Activated CD4-positive, alpha-beta T cell treated with anti-CD3 and anti-CD28 coated beads, Interleukin-2, amount 10 ng/mL, durations not matched to agents 7 days and 5 days (primary cell): ENCODE results near the gene NMB. TPM values are rescaled to one million over a fixed set of nuclear protein-coding genes. Genes with fewer than 3 reads are reported as not detected.
"Not testable (repeated sequence)": the region's sequence is repeated elsewhere in the genome, so short reads cannot be mapped to it uniquely, and the experiment has no call there.

ENCODE experiments used
- CTCF ChIA-PET: fragments of 350-600 bp; sonication (Branson Sonifier 250); formaldehyde crosslinking; loops from one replicate; lab custom pipeline; 2021; ENCODE audit warnings: antibody characterized with exemption; lab: Charles Lee
- POLR2A ChIA-PET: fragments of 350-600 bp; sonication (Branson Sonifier 250); formaldehyde crosslinking; loops from one replicate; lab custom pipeline; 2021; ENCODE audit warnings: antibody characterized with exemption; lab: Charles Lee
- DNase-seq: peaks from one replicate; pipeline ENCODE4 v3.0.0-alpha.2; 2020
- H3K27ac Mint-ChIP-seq: one replicate; pipeline ENCODE4 v1.8.0; 2021; ENCODE audit warnings: mild to moderate bottlenecking, moderate library complexity, mixed read lengths
- H3K27me3 Mint-ChIP-seq: one replicate; pipeline ENCODE4 v1.8.0; 2021; ENCODE audit warnings: mixed read lengths
- H3K36me3 Mint-ChIP-seq: one replicate; pipeline ENCODE4 v1.8.0; 2021; ENCODE audit warnings: low read depth, mixed read lengths
- H3K4me1 Mint-ChIP-seq: one replicate; pipeline ENCODE4 v1.8.0; 2021; ENCODE audit warnings: mixed read lengths
- H3K4me3 Mint-ChIP-seq: one replicate; pipeline ENCODE4 v1.8.0; 2021; ENCODE audit warnings: mild to moderate bottlenecking, moderate library complexity, mixed read lengths
- H3K9me3 Mint-ChIP-seq: one replicate; pipeline ENCODE4 v1.8.0; 2021; ENCODE audit warnings: mixed read lengths
- total RNA-seq, 2 experiments: library from RNA; stranded (reverse); gene quantifications; one replicate each; pipeline ENCODE4 v1.2.3, GENCODE V29; 2021

NMB gene
- total RNA-seq, 2 experiments from 2014 or later, result 2.8 to 3.8 TPM

DNA sequence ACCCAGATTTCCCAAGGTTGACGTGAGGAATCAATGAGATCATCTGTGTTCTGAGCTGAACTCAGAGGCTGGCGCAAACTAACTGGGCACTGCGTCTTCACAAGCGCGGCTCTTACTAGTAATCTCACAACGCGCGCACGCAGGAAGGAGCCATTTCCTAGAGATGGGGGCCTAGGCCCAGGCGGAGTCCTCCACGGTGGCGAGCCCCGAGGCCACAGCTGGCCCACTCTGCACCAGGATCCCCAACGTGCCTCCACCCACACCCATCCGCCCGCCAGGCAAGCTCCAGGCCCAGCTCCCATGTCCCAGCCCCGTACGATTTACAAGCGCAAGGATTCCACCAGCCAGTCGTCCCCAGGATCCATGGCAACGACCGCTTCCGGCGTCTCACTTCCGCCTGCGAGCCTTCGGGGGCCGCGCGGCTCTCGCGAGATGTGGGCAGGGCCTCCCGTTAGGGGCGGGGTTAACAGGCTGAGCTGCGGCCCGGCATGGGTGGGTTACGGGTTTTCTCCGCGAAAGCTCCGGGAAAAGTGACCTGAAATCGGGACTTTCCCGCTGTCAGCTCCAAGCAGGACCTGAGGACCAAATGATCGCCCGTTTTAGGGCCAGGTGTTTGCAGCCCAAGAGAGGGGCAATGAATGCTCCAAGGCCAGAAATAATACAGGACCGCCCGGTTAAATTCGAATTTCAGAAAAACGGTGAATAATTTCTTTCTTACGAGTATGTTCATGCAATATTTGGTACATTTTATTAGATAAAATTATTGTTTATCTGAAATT lies 3.9 kb downstream of the NMB start, which contains the start of gene WDR73:
Gene WDR73, minus strand, starts transcription at position 374 of the 779 bp plus-strand sequence. Its CDS starts 9 bp downstream, at position 365.
- Mint-ChIP-seq H3K27me3 (no peaks in the 10 kb centered on the region), H3K27ac (peak within 1 kb of the TSS; percentile 89), H3K4me1 (peaks cover 48% of the 10 kb centered on the region), H3K4me3 (peak within 1 kb of the TSS; percentile 96), H3K36me3 (peaks cover 15% of the 10 kb centered on the region), H3K9me3 (no peaks in the 10 kb centered on the region)
- CTCF ChIA-PET, result interaction anchor here (0.7 to 3.5 kb wide), 13 partner anchors 11 to 100 kb away, joined by 3 to 13 read pairs (median 3); no protein-coding TSS in a partner anchor
- POLR2A ChIA-PET, result interaction anchor here (0.6 to 1.2 kb wide), 4 partner anchors 53 to 272 kb away, joined by 3 to 4 read pairs (median 4); partner anchors contain the start of gene SEC11A
- peak; percentile 98 for DNase-seq

DNA sequence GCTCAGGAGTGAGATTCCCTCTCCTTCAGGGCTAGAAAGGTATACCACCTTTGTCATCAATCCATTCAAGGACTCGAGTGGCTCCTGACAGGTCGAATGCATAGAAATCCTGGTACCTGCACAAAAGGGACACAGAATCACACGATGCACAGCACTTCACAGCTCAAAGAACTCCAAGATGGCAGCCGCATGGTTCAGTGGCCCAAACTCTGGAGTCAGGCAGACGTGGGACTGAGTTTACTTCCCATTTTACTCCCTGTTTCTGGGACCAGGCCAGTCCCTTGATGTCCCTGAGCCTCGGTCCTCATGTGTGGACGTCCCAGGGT lies 4.5 kb downstream of the NMB start:
- H3K4me1 Mint-ChIP-seq, result peaks cover 44% of the 10 kb centered on the region
- H3K9me3 Mint-ChIP-seq, result no peaks in the 10 kb centered on the region
- ChIA-PET POLR2A (interaction anchor here (0.6 to 1.2 kb wide), 4 partner anchors 52 to 136 kb away, joined by 3 to 4 read pairs (median 3); partner anchors contain the start of gene SEC11A), CTCF (interaction anchor here (0.7 to 3.5 kb wide), 13 partner anchors 10 to 95 kb away, joined by 3 to 13 read pairs (median 3); no protein-coding TSS in a partner anchor)
- H3K36me3 Mint-ChIP-seq, result peaks cover 18% of the 10 kb centered on the region
- no peak for DNase-seq
- no peaks in the 10 kb centered on the region for H3K27me3 Mint-ChIP-seq
- peak overlapping the region; percentile 96 for H3K4me3 Mint-ChIP-seq
- H3K27ac Mint-ChIP-seq, result peak overlapping the region; percentile 89

DNA sequence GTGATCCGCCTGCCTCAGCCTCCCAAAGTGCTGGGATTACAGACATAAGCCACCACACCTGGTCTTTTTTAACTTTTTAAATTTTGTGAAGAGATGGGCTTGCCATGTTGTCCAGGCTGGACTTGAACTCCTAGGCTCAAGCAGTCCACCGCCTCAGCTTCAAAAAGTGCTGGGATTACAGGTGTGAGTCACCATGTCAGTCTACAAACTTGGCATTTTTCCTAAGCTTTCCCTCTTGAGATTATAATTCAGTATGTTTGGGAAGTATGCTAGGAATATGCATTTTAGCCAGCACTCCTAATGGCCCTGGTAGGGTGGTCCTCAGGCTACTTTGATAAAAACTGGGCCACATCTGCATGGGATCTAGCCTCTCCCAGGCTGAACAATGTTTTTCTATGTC lies 8.3 kb downstream of the NMB start:
- Mint-ChIP-seq H3K27ac (no peak overlapping the region), H3K36me3 (peaks cover 43% of the 10 kb centered on the region), H3K4me1 (peaks cover 31% of the 10 kb centered on the region), H3K4me3 (no peak overlapping the region), H3K9me3 (no peaks in the 10 kb centered on the region), H3K27me3 (no peaks in the 10 kb centered on the region)
- CTCF ChIA-PET, result interaction anchor here (1.3 to 1.6 kb wide), 3 partner anchors 9 to 79 kb away, joined by 4 to 5 read pairs (median 4); no protein-coding TSS in a partner anchor
- POLR2A ChIA-PET, result no interaction called here
- DNase-seq, result no peak

DNA sequence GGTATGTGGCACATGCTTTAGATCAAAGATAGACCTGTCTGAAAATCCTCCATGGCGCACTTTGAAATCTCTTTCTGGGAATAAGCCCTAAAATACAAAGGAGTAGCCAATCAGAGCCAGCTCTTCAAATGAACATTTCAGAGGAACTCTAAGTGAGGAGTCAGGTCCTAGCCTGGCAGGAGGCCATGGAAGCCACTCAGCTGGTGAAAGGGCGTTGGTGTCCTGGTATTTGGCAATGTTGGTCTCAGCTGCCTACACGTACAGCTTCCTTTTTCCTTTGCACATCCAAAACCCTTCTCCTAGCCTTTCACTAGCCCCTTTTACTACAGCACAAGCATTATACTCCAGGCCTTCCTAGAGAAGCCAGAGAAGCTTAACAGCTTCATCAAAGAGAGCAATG lies 9.5 kb downstream of the NMB start:
- H3K36me3 Mint-ChIP-seq, result peaks cover 45% of the 10 kb centered on the region

DNA sequence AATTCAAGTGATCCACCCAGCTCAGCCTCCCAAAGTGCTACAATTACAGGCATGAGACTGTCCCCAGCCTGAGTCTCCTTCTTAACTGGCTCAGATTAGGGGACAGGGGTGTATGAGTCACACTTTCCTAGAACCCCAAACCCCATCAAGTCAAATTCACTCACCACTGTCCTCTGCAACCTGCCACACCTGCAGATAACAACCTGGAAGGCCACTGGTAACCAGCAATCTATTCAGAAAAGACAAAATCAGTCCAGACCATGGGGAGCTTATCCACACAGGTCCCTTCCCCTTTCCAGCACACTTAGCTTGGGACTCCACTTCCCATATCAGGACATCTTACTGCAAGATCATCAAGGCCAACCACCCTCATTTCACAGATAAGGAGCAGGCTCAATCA lies 10.3 kb downstream of the NMB start:
- H3K36me3 Mint-ChIP-seq, result peaks cover 51% of the 10 kb centered on the region
- H3K4me3 Mint-ChIP-seq, result no peak overlapping the region
- ChIA-PET POLR2A (interaction anchor here (0.6 kb wide), 2 partner anchors 53 to 228 kb away, joined by 3 to 7 read pairs; no protein-coding TSS in a partner anchor), CTCF (interaction anchor here (1.5 kb wide), 1 partner anchor 10 kb away, joined by 8 read pairs; no protein-coding TSS in a partner anchor)
- no peak overlapping the region for H3K27ac Mint-ChIP-seq
- no peaks in the 10 kb centered on the region for H3K27me3 Mint-ChIP-seq
- no peaks in the 10 kb centered on the region for H3K9me3 Mint-ChIP-seq
- DNase-seq, result no peak
- H3K4me1 Mint-ChIP-seq, result peaks cover 22% of the 10 kb centered on the region

More for the DNA sequence above, 9.5 kb downstream of the NMB start:
- ChIA-PET POLR2A (no interaction called here), CTCF (interaction anchor here (0.9 to 1.5 kb wide), 4 partner anchors 10 to 102 kb away, joined by 3 to 4 read pairs (median 4); no protein-coding TSS in a partner anchor)
- H3K4me3 Mint-ChIP-seq, result no peak overlapping the region
- DNase-seq, result no peak
- peaks cover 27% of the 10 kb centered on the region for H3K4me1 Mint-ChIP-seq
- no peaks in the 10 kb centered on the region for H3K27me3 Mint-ChIP-seq
- no peaks in the 10 kb centered on the region for H3K9me3 Mint-ChIP-seq
- no peak overlapping the region for H3K27ac Mint-ChIP-seq

DNA sequence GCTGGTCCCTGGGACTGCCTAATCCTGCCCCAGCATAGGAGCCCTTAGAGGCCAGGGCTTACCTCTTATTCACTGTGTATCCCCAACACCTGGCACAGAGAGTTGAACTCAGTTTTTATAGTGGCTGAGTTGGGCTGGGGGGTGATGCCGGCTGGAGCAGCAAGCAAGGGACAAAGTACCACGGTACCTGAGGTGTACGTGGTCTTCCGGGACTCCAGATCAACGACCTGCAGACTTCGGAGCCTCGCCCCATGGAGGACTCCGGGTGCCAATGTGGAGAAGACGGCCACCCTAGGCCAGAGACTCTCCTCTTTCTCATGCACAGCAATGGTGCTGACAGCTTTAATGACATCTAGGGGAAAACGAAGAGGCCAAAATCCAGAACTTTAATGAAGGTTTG lies 12.0 kb downstream of the NMB start:
- ChIA-PET POLR2A (no interaction called here), CTCF (interaction anchor here (0.9 kb wide), 1 partner anchor 14 kb away, joined by 3 read pairs; no protein-coding TSS in a partner anchor)
- Mint-ChIP-seq H3K36me3 (peaks cover 48% of the 10 kb centered on the region), H3K27ac (no peak overlapping the region), H3K4me3 (no peak overlapping the region), H3K27me3 (no peaks in the 10 kb centered on the region), H3K4me1 (peaks cover 12% of the 10 kb centered on the region), H3K9me3 (no peaks in the 10 kb centered on the region)
- no peak for DNase-seq

DNA sequence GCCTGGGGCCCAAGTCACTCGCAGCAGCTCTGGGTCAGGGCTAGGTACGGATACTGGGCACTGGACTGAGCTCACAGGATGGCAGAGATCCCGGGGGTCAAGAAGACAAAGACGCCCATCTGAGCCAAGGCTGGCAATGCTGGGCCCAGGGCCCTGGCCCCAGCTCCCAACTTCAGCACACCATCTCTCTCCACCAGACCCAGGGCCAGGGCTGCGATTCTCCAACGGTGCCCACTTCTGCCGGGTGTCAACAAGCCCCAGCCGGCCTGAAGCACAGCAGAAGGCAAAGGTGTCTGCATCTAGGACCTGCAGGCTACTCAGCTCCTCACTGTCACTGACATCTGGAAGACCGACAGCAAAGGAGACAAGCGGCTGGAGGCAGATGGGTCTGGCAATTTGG lies 12.5 kb downstream of the NMB start:
- ChIA-PET POLR2A (no interaction called here), CTCF (interaction anchor here (0.6 to 0.9 kb wide), 2 partner anchors 14 to 20 kb away, joined by 3 read pairs; no protein-coding TSS in a partner anchor)
- Mint-ChIP-seq H3K4me3 (no peak overlapping the region), H3K36me3 (peaks cover 50% of the 10 kb centered on the region), H3K9me3 (no peaks in the 10 kb centered on the region), H3K4me1 (peaks cover 12% of the 10 kb centered on the region), H3K27me3 (no peaks in the 10 kb centered on the region), H3K27ac (no peak overlapping the region)
- no peak for DNase-seq

DNA sequence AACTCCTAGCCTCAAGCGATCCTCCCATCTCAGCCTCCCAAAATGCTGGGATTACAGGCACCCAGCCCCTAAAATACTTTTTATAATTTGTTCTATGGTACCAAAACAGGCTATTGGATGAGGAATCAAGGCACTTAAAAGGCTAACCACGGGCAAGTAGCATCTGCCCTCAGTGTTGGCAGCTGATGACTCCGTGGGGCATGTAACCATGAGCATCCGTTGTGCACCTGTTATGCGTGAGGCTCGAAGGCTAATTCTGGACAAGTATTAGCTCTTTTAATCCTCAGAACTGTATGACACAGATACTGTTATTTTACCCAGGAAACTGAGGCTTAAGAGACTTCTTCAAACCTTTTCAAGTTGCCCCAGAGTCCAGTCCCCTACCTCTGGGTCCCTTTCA lies 14.2 kb downstream of the NMB start:
- DNase-seq, result no peak
- peaks cover 61% of the 10 kb centered on the region for H3K36me3 Mint-ChIP-seq
- no peak overlapping the region for H3K4me3 Mint-ChIP-seq
- CTCF ChIA-PET, result interaction anchor here (0.6 to 2.3 kb wide), 6 partner anchors 10 to 365 kb away, joined by 3 to 6 read pairs (median 3); partner anchors contain the start of gene WDR73
- H3K4me1 Mint-ChIP-seq, result peaks cover 9% of the 10 kb centered on the region
- no peaks in the 10 kb centered on the region for H3K9me3 Mint-ChIP-seq
- POLR2A ChIA-PET, result no interaction called here
- no peaks in the 10 kb centered on the region for H3K27me3 Mint-ChIP-seq
- no peak overlapping the region for H3K27ac Mint-ChIP-seq

DNA sequence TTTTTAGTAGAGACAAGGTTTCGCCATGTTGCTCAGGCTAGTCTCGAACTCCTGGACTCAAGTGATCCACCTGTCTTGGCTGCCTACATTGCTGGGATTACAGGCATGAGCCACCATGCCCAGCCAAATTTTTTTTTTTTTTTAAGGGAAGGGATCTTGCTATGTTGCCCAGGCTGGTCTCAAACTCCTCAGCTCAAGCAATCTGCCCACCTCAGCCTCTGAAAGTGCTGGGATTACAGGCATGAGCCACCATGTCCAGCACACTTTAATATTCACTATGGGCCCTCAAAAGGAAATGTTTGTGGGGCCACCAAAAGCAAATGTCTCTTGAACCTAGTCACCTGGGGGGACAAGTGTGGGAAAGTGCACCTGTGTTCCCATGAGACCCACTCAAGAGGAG lies 15.4 kb downstream of the NMB start:
- ChIA-PET POLR2A (interaction anchor here (0.8 kb wide), 1 partner anchor 9 kb away, joined by 6 read pairs; no protein-coding TSS in a partner anchor), CTCF (interaction anchor here (0.6 to 2.3 kb wide), 5 partner anchors 9 to 140 kb away, joined by 3 to 6 read pairs (median 4); partner anchors contain the start of gene WDR73)
- not testable (repeated sequence) for H3K27me3 Mint-ChIP-seq, H3K27ac Mint-ChIP-seq, DNase-seq, H3K4me3 Mint-ChIP-seq, H3K9me3 Mint-ChIP-seq
- H3K36me3 Mint-ChIP-seq, result peaks cover 61% of the 10 kb centered on the region
- H3K4me1 Mint-ChIP-seq, result peaks cover 11% of the 10 kb centered on the region

DNA sequence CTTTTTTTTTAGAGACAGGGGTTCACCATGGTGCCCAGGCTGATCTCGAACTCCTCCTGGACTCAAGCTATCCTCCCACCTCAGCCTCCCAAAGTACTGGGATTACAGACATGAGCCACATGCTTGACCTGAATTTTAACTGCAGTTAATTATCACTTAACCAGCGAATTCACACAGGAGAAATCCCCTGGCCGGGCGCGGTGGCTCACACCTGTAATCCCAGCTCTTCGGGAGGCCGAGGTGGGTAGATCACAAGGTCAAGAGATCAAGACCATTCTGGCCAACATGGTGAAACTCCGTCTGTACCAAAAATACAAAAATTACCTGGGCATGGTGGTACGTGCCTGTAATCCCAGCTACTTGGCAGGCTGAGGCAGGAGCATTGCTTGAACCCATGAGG lies 16.1 kb downstream of the NMB start:
- H3K27me3 Mint-ChIP-seq, H3K4me3 Mint-ChIP-seq, H3K9me3 Mint-ChIP-seq, H3K27ac Mint-ChIP-seq, POLR2A ChIA-PET, DNase-seq, CTCF ChIA-PET: not testable (repeated sequence)
- Mint-ChIP-seq H3K36me3 (peaks cover 60% of the 10 kb centered on the region), H3K4me1 (peaks cover 11% of the 10 kb centered on the region)

DNA sequence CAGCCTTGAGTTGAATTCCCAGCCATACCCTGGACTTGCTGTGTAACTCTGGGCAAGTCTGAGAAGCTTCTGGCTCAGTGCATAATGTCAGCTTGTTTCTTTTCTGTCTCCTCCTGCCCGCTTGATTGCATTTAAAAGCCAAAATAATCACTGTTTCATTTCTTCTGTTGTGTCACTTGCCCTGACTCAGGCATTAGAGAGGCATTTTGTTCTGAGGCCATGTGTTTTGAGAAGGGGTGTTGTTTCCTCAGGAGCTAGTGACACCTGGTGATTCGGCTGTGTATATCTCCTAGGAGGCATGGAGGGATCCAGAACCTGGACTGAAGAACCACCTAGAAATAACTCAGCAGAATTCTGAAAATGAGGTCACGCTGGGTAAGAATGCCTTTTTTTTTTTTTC lies 19.9 kb downstream of the NMB start:
- ChIA-PET POLR2A (no interaction called here), CTCF (interaction anchor here (0.9 to 1.6 kb wide), 4 partner anchors 9 to 39 kb away, joined by 3 to 8 read pairs (median 4); no protein-coding TSS in a partner anchor)
- H3K27ac Mint-ChIP-seq, result no peak overlapping the region
- no peaks in the 10 kb centered on the region for H3K9me3 Mint-ChIP-seq
- H3K4me3 Mint-ChIP-seq, result no peak overlapping the region
- peaks cover 56% of the 10 kb centered on the region for H3K36me3 Mint-ChIP-seq
- peak; percentile 18 for DNase-seq
- no peaks in the 10 kb centered on the region for H3K27me3 Mint-ChIP-seq
- H3K4me1 Mint-ChIP-seq, result peaks cover 35% of the 10 kb centered on the region

DNA sequence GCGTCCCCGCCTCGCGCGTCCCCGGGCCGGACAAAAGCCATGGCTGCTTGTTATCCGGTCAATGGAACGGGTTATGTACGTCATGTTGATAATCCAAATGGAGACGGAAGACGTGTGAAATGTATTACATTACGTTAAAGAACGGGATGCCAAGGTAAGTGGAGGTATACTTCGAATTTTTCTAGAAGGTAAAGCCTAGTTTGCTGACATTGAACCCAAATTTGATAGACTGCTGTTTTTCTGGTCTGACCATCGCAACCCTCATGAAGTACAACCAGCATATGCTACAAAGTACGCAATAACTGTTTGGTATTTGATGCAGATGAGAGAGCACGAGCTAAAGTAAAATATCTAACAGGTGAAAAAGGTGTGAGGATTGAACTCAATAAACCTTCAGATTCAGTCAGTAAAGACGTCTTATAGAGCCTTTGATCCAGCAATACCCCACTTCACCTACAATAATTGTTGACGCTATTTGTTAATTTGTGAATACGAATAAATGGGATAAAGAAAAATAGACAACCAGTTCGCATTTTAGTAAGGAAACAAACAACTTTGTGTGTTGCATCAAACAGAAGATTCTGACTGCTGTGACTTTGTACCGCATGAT lies 23.7 kb downstream of the NMB start:
- POLR2A ChIA-PET, result interaction anchor here (0.9 to 1.4 kb wide), 2 partner anchors 9 to 26 kb away, joined by 4 to 6 read pairs; no protein-coding TSS in a partner anchor
- DNase-seq, result no peak
- Mint-ChIP-seq H3K27ac (peak overlapping the region; percentile 88), H3K4me3 (peak overlapping the region; percentile 82), H3K4me1 (peaks cover 61% of the 10 kb centered on the region), H3K9me3 (no peaks in the 10 kb centered on the region), H3K36me3 (peaks cover 35% of the 10 kb centered on the region), H3K27me3 (no peaks in the 10 kb centered on the region)
- CTCF ChIA-PET, result interaction anchor here (0.6 to 2.5 kb wide), 8 partner anchors 9 to 952 kb away, joined by 3 to 5 read pairs (median 5); no protein-coding TSS in a partner anchor
